IgD-negative memory B cell (primary cell): ENCODE measurements around the gene MYZAP. TPM values are rescaled to one million over a fixed set of nuclear protein-coding genes. Genes with fewer than 3 reads are reported as not detected.

Experiments
- H3K27ac Mint-ChIP-seq, 3 donors: one replicate each; pipeline ENCODE4 v1.8.0; 2020 to 2022; ENCODE audit warnings: mild to moderate bottlenecking in 3 of 3, mixed read lengths in 3 of 3, moderate library complexity in 1 of 3
- H3K27me3 Mint-ChIP-seq: one replicate; pipeline ENCODE4 v1.8.0; 2021; ENCODE audit warnings: mixed read lengths
- H3K36me3 Mint-ChIP-seq: one replicate; pipeline ENCODE4 v1.8.0; 2020; ENCODE audit warnings: mild to moderate bottlenecking, mixed read lengths
- H3K4me1 Mint-ChIP-seq, 3 donors: one replicate each; pipeline ENCODE4 v1.8.0; 2020 to 2022; ENCODE audit warnings: mixed read lengths in 3 of 3, mild to moderate bottlenecking in 1 of 3
- H3K4me3 Mint-ChIP-seq, 4 donors: one replicate each; pipeline ENCODE4 v1.8.0; 2020 to 2022; ENCODE audit warnings: mild to moderate bottlenecking in 4 of 4, mixed read lengths in 4 of 4, moderate library complexity in 3 of 4
- H3K9me3 Mint-ChIP-seq, 3 donors: one replicate each; pipeline ENCODE4 v1.8.0; 2020 to 2021; ENCODE audit warnings: mixed read lengths in 3 of 3, mild to moderate bottlenecking in 1 of 3
- polyA plus RNA-seq: library from polyadenylated mRNA; unstranded; fragments of 300-500 nt; fragmentation: Illumina TruSeq; gene quantifications from one replicate; pipeline ENCODE4 v1.2.3, GENCODE V29; 2021

MYZAP gene
- polyA plus RNA-seq, 1 donor from 2014 or later: 1.8 TPM

GRCh38 chr15:57639306-57639705, 47.6 kb downstream of the MYZAP start:
- Mint-ChIP-seq H3K9me3 (no peaks in the 10 kb centered on the region), H3K27me3 (peaks cover 3% of the 10 kb centered on the region), H3K4me1 (peaks cover 0 to 2% (median 0%) of the 10 kb centered on the region in 3 donors), H3K4me3 (no peak overlapping the region), H3K36me3 (peaks cover 2% of the 10 kb centered on the region), H3K27ac (no peak overlapping the region)

GRCh38 chr15:57640930-57641682, 49.4 kb downstream of the MYZAP start:
- H3K9me3 Mint-ChIP-seq: no peaks in the 10 kb centered on the region
- peaks cover 0 to 2% (median 0%) of the 10 kb centered on the region in 3 donors for H3K4me1 Mint-ChIP-seq
- H3K27ac Mint-ChIP-seq: peak overlapping the region in 1 of 3 donors; percentile 53
- peaks cover 2% of the 10 kb centered on the region for H3K36me3 Mint-ChIP-seq
- H3K4me3 Mint-ChIP-seq: no peak overlapping the region
- peaks cover 2% of the 10 kb centered on the region for H3K27me3 Mint-ChIP-seq

- H3K27ac Mint-ChIP-seq: no peak overlapping the region
- no peak overlapping the region for H3K4me3 Mint-ChIP-seq
- H3K36me3 Mint-ChIP-seq: peaks cover 2% of the 10 kb centered on the region
- H3K9me3 Mint-ChIP-seq: no peaks in the 10 kb centered on the region
- peaks cover 5 to 12% (median 10%) of the 10 kb centered on the region in 3 donors for H3K4me1 Mint-ChIP-seq
- peaks cover 5% of the 10 kb centered on the region for H3K27me3 Mint-ChIP-seq
These were observed 52.1 kb downstream of the MYZAP start for GRCh38 chr15:57643826-57644225.

GRCh38 chr15:57646087-57646486, 54.4 kb downstream of the MYZAP start:
- H3K36me3 Mint-ChIP-seq: peaks cover 4% of the 10 kb centered on the region
- H3K9me3 Mint-ChIP-seq: no peaks in the 10 kb centered on the region
- no peak overlapping the region for H3K4me3 Mint-ChIP-seq
- peaks cover 5% of the 10 kb centered on the region for H3K27me3 Mint-ChIP-seq
- no peak overlapping the region for H3K27ac Mint-ChIP-seq
- peaks cover 5 to 12% (median 8%) of the 10 kb centered on the region in 3 donors for H3K4me1 Mint-ChIP-seq

GRCh38 chr15:57647071-57647790, 55.5 kb downstream of the MYZAP start:
- H3K27ac Mint-ChIP-seq: peak overlapping the region in 2 of 3 donors; percentile 44 to 47
- H3K9me3 Mint-ChIP-seq: no peaks in the 10 kb centered on the region
- peaks cover 5% of the 10 kb centered on the region for H3K27me3 Mint-ChIP-seq

GRCh38 chr15:57647791-57648130, 56.1 kb downstream of the MYZAP start:
- peak overlapping the region in 2 of 3 donors; percentile 44 to 47 for H3K27ac Mint-ChIP-seq
- H3K9me3 Mint-ChIP-seq: no peaks in the 10 kb centered on the region
- peaks cover 4% of the 10 kb centered on the region for H3K36me3 Mint-ChIP-seq
- peaks cover 5% of the 10 kb centered on the region for H3K27me3 Mint-ChIP-seq
- peaks cover 5 to 12% (median 8%) of the 10 kb centered on the region in 3 donors for H3K4me1 Mint-ChIP-seq
- H3K4me3 Mint-ChIP-seq: peak overlapping the region in 1 of 4 donors; percentile 43

More at GRCh38 chr15:57647071-57647790, 55.5 kb downstream of the MYZAP start:
- peak overlapping the region in 2 of 4 donors; percentile 43 to 56 for H3K4me3 Mint-ChIP-seq
- peaks cover 4% of the 10 kb centered on the region for H3K36me3 Mint-ChIP-seq
- H3K4me1 Mint-ChIP-seq: peaks cover 5 to 12% (median 8%) of the 10 kb centered on the region in 3 donors

- H3K4me1 Mint-ChIP-seq: peaks cover 5 to 12% (median 8%) of the 10 kb centered on the region in 3 donors
- no peak overlapping the region for H3K4me3 Mint-ChIP-seq
- H3K27me3 Mint-ChIP-seq: peaks cover 3% of the 10 kb centered on the region
- H3K36me3 Mint-ChIP-seq: peaks cover 2% of the 10 kb centered on the region
- no peak overlapping the region for H3K27ac Mint-ChIP-seq
- H3K9me3 Mint-ChIP-seq: no peaks in the 10 kb centered on the region
These were observed 57.4 kb downstream of the MYZAP start for GRCh38 chr15:57649138-57649537.

GRCh38 chr15:57651445-57651844, 59.7 kb downstream of the MYZAP start:
- Mint-ChIP-seq H3K36me3 (peaks cover 2% of the 10 kb centered on the region), H3K4me1 (peaks cover 5 to 12% (median 8%) of the 10 kb centered on the region in 3 donors), H3K4me3 (no peak overlapping the region), H3K9me3 (no peaks in the 10 kb centered on the region), H3K27ac (no peak overlapping the region), H3K27me3 (peaks cover 1% of the 10 kb centered on the region)

- H3K4me1 Mint-ChIP-seq: peaks cover 2 to 4% (median 3%) of the 10 kb centered on the region in 3 donors
- H3K4me3 Mint-ChIP-seq: no peak overlapping the region
- H3K36me3 Mint-ChIP-seq: peaks cover 2% of the 10 kb centered on the region
- no peak overlapping the region for H3K27ac Mint-ChIP-seq
- no peaks in the 10 kb centered on the region for H3K9me3 Mint-ChIP-seq
- peaks cover 2% of the 10 kb centered on the region for H3K27me3 Mint-ChIP-seq
These were observed 60.8 kb downstream of the MYZAP start for GRCh38 chr15:57652481-57652880.

GRCh38 chr15:57654153-57654852, 62.6 kb downstream of the MYZAP start:
- H3K9me3 Mint-ChIP-seq: no peaks in the 10 kb centered on the region
- peaks cover 5% of the 10 kb centered on the region for H3K27me3 Mint-ChIP-seq
- no peak overlapping the region for H3K27ac Mint-ChIP-seq
- peaks cover 2% of the 10 kb centered on the region for H3K36me3 Mint-ChIP-seq
- H3K4me3 Mint-ChIP-seq: no peak overlapping the region
- no peaks in the 10 kb centered on the region for H3K4me1 Mint-ChIP-seq

- Mint-ChIP-seq H3K27me3 (peaks cover 6% of the 10 kb centered on the region), H3K9me3 (no peaks in the 10 kb centered on the region), H3K4me3 (no peak overlapping the region), H3K36me3 (peaks cover 2% of the 10 kb centered on the region), H3K4me1 (no peaks in the 10 kb centered on the region), H3K27ac (no peak overlapping the region)
These were observed 63.3 kb downstream of the MYZAP start for GRCh38 chr15:57655053-57655452.

- no peak overlapping the region for H3K4me3 Mint-ChIP-seq
- no peaks in the 10 kb centered on the region for H3K4me1 Mint-ChIP-seq
- H3K9me3 Mint-ChIP-seq: no peaks in the 10 kb centered on the region
- H3K27me3 Mint-ChIP-seq: peaks cover 7% of the 10 kb centered on the region
- no peaks in the 10 kb centered on the region for H3K36me3 Mint-ChIP-seq
- no peak overlapping the region for H3K27ac Mint-ChIP-seq
These were observed 64.1 kb downstream of the MYZAP start for GRCh38 chr15:57655809-57656208.

- Mint-ChIP-seq H3K9me3 (no peaks in the 10 kb centered on the region), H3K4me3 (no peak overlapping the region), H3K27ac (no peak overlapping the region), H3K36me3 (no peaks in the 10 kb centered on the region), H3K27me3 (peaks cover 10% of the 10 kb centered on the region), H3K4me1 (no peaks in the 10 kb centered on the region)
These were observed 64.7 kb downstream of the MYZAP start for GRCh38 chr15:57656434-57656833.

GRCh38 chr15:57657619-57658018, 65.9 kb downstream of the MYZAP start:
- no peaks in the 10 kb centered on the region for H3K9me3 Mint-ChIP-seq
- no peak overlapping the region for H3K27ac Mint-ChIP-seq
- no peaks in the 10 kb centered on the region for H3K36me3 Mint-ChIP-seq
- no peaks in the 10 kb centered on the region for H3K4me1 Mint-ChIP-seq
- H3K4me3 Mint-ChIP-seq: no peak overlapping the region
- H3K27me3 Mint-ChIP-seq: peaks cover 11% of the 10 kb centered on the region

GRCh38 chr15:57662091-57662744, 70.5 kb downstream of the MYZAP start:
- no peaks in the 10 kb centered on the region for H3K36me3 Mint-ChIP-seq
- H3K27ac Mint-ChIP-seq: no peak overlapping the region
- H3K27me3 Mint-ChIP-seq: peaks cover 9% of the 10 kb centered on the region
- H3K4me1 Mint-ChIP-seq: no peaks in the 10 kb centered on the region
- no peaks in the 10 kb centered on the region for H3K9me3 Mint-ChIP-seq
- no peak overlapping the region for H3K4me3 Mint-ChIP-seq
